HG03571 (cell line): ENCODE results near the gene CSNK2A3.
A peak's percentile ranks its signal among the peaks of the same experiment; 100 is the strongest.
"Not testable (repeated sequence)": the region's sequence is repeated elsewhere in the genome, so short reads cannot be mapped to it uniquely, and the experiment has no call there.

Experiments used
- ATAC-seq: cut with Tn5 transposase; IDR thresholded peaks from one replicate; pipeline ENCODE4 v1.9.1; 2021; ENCODE audit not compliant: unreplicated experiment

The CSNK2A3 gene

DNA sequence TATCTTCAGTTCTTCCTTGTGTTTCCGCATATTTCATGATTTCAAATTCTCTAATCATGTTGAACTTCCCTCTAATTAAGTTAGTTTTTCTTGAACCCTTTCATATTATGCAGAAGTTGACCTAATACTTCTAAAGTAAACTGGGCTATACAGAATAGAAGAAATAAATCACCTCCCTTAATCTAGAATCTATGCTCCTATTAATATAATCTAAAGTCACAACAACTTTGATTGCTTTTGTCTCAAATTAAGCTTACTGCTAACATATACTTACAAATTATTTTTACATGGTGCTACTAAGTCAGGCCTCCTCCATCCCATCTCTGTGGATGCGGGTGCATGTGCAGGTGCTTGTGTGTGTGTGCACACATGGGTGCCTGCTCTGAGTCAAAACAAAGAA is 27.3 kb upstream of the CSNK2A3 start:
- no peak for ATAC-seq

DNA sequence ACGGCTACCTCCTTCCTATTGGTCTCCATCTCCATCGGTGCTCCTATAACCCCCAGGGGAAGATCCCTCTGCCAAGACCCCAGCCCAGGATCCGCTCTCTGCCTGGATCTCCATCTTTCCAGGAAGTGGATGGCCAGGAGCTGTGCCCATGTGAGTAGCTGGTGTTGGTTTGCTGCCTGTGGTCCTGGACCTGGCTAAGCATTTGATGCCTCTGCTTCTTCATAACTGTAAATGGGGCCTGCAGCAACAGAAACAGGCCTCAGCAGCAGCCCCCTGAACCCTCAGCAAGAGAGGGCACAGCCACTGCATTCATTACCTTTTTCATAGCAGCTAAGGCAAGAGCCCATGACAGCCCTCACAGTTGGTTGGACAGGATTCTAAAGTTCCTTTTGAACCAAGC is 26.6 kb upstream of the CSNK2A3 start:
- no peak for ATAC-seq

DNA sequence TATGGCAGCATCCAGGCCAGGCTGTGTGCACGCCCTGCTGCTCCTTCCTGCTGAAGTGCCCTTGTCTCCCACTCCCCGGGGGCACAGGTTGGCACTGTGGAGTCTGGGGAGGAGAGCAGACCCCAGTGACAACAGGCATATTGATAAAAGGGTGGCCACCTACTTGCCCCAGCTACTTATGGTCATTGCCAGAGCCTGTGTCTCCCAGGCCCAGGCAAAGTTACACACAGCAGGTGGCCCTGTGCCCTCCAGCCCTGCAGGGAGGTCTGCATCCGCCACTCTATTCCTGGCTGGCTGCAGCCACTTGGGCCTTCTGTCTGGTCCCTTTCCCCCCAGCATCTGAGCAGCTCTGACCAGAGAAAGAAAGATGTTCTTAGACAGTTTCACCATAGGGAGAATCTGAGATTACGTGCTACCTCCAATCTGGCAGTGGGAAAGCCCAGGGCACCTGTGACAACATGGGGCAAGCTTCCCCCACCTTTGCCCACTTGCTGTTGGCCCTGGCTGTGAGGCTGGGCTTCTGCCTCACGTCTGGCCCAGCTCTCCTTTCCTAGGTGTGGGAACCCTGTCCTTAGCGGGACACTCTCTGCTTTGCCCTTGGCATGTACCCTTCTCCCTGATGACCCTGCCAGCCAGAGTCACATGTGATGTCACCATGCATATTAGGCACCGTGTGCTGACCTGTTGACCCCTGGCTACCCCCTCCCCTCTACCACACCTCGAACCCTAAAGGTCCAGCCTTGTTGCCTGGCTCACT is 25.3 kb upstream of the CSNK2A3 start:
- no peak for ATAC-seq

DNA sequence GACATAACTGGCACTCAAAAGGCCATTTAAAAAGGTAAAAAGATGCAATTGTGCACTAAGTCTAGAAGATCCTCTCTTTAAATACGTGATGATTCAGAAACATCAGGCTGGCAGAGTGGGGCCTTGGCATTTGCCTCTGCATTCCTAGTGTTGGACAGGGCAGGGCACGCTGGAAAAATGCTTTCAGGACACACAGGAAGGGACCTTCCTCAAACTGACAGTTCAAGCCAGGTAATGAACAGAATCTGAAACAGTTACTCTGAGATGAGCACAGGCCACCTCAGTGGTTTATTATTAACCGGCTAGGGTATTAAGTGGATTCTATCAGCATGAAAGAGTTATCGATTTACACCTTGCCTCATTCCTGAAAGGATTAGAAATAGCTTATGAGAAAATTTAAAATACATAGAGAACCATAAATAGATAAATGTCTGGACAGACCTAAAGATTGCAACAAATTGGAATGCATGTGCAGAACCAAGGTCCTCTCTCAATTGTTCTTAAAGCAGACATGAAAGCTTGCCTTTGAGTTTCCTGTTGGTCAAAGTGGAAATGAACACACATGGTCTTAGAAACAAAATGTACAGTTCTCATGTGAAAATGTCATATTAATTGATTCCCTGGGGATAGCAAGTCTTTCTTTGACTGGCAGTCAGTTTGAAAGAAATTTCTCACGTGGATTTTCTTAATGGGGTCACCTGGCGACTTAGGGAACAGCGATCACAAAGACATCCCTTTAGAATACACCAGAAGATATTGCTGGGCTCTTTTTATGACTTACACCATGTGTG is 21.5 kb upstream of the CSNK2A3 start:
- ATAC-seq, result peak; percentile 60

DNA sequence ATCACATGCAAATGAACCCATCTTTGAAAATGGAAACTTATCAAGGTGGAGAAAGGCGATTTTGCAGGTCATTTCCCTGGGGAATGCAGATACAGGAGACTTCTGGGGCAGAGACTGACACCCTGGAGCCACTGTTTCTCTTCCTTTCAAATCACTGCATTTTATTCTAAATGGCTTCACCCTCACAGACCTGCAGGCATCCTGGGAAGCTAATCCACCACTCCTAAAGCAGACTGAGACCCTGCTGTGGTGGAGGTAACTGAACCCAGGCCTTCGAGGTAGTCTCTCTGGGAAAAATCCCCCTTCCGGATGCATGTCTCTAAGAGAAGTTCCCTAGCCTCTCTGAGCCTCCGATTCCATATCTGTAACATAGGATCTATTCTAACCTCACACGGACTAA is 20.9 kb upstream of the CSNK2A3 start:
- ATAC-seq, result no peak

DNA sequence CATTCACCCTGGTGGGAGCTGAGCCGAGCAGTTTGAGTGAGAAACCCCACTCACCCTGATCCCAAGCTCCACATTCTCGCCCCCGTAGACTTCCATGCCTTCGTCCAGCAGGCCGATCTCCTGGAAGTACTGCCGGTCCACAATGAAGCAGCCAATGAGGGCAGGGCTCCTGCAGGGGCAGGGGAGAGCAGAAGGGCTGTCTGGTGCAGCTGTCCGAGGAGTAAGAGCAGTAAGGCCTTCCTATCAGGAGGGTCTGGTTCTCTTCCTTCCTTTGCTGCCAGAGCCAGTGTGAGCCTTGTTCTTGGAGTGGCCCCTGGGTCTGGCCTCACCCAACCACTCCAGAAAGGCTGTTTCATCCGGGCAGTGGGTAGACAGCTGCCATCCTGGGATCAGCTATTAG is 19.4 kb upstream of the CSNK2A3 start:
- no peak for ATAC-seq

DNA sequence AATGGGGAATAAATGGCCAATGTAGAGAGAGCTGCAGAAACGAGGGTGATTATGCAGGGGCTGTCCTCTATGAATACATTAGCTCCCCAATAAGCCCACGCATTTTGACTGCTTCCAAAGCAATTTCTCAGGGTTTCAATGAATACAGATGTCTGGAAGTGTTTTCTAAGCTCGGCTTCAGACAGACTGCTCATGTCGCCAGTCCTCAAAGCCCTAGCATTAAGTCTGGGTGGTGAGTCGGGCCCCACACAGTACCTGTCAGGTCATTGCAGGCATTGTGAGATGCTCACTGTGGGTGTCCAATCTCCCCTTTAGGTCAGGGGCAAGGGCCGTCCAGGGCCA is 17.9 kb upstream of the CSNK2A3 start:
- no peak for ATAC-seq

DNA sequence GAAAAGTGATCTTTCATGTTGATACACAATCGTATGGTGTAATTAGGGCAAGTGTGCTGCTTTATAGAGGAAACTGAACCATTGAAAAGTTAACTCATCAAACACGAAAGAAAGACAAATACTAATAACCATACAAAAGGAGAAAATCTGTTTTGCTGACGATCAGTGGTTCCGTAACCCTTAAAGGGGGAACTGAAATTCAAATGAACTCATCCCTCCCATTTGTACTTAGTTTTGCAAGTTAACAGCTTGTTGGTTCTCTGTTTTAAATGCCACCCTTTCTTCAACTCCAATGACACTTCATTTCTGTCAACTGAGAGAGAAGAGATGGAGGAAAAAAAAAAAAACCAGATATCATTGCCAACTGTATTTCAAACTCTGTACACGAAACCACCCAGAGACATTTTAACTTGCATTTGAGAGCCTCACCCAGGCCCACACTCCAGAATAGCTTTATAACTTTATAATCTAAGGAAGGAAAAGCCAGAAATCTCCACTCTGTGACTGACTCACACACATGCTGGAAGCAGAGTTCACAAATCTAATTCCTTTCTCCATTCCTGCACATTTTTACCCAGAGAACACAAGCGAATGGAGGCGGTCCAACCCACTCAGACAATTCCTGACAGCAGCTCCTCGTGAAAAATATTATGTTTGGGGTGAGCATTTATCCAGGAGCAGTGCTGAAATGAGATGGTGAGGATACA is 17.4 kb upstream of the CSNK2A3 start:
- ATAC-seq, result no peak

DNA sequence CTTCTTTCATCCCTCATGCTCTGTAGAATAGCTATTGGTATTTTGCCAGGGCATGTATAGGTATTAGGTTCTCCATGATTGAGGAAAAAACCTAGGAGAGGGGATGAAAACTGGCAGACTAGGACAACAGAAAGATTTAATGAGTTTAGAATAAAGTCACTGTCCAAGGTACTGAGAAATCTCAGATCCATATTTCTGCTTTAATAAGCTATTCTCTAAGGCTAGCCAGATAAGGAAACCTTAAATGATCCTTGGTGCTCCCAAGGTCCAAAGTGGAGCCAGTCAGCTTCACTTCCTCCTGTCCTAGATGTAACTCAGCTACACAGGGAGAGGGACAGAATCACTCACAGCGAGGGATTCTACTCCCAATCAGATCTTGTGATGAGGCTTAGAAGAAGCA is 13.7 kb upstream of the CSNK2A3 start:
- no peak for ATAC-seq

DNA sequence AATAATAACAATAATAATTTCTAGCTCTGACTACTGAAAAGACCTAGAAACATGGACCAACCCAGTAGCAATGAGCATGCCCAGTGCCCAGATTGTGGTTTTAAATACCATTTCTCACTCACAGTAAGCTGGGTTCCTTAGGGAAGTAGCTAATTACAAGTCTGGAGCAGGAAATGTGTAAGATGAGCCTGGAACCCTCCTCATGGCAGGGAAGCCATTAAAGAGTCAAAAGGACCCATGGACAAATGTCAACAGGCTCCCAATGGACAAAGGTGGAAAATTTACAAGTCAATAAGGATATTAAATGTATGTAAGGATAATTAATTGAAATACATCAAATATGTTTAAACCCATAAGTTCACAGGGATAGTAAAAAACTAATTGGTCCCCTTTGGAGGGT is 10.6 kb upstream of the CSNK2A3 start:
- ATAC-seq, result no peak

DNA sequence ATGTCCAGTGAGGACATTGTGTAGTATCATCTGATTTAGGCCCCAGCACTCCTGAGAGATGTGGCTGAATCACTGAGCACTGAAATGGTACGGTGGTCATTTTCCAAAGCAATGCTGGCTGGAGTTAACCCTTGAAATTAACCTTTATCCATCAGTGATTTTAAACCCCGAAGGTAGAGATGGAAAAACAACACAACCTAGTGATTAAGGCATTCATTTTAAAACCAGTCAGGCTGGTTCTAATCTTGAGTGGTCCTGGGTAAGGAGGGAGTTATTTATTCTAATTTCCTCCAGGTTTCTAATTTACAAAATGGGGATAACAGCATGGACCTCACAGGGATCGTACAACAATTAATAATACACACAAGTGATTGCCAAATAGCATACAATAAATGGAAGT is 6.6 kb upstream of the CSNK2A3 start:
- ATAC-seq, result no peak

DNA sequence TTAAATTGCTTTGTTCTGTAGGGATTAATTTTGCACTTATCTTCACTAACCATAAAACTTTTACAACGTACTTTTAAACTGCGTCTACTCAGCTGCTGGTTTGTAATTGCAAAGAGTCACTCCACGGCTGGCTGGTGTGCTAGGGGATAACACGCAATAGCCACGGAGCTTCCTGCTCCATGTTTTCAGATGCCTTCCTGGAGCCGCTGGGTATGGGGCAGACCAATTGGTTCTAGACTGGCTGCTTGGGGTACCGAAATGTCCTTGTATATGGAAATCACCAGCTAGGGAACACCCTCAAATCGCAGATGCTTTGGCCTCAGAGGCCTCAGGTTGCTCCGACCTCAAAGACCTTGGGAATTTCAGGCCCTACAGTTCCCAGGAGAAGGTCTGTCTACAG is 3.8 kb upstream of the CSNK2A3 start:
- no peak for ATAC-seq

DNA sequence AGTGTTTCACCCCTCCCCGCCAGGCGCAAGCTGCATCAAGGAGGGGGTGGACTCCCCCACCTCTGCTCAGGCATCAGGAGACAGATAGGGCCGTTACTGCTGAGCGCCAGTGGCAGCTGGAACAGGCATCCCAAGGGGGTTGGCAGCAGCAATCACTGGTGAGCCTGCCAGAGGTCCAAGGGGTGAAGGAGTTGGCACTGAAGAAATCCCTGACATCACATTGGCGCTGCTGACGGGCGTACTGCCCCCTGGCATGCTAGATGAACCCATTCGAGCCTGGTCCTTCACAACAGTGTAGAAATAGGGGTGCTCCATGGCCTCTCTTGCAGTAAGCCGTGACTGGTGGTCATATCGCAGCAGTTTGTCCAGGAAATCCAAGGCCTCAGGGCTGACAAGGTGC is 1.2 kb downstream of the CSNK2A3 start:
- not testable (repeated sequence) for ATAC-seq

DNA sequence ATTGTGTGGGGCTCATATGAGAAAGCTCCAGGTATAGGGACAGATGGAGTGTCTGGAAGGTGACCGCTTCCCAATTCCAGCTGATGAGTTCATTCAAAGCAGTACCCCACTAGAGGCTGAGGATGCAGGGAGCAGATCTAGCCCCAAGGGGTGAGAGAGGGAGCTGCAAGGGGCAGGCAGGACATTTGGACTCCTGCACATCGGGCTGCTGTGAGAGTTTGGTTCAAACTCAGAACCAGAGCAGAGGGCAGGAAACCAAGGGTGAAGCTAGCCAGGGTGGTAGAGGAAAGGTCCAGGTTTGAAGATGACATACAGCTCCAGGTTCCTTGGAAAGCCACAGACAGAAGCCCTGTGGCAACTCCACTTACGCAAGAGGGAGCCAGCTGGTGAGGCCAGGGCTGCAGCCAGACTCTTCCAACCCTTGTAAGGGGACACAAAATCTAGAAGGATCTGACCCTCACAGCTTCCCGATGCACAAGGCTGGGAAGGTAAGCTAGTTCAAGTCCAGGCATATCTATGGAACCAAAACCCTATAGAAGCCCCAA is 1.9 kb downstream of the CSNK2A3 start:
- no peak for ATAC-seq

DNA sequence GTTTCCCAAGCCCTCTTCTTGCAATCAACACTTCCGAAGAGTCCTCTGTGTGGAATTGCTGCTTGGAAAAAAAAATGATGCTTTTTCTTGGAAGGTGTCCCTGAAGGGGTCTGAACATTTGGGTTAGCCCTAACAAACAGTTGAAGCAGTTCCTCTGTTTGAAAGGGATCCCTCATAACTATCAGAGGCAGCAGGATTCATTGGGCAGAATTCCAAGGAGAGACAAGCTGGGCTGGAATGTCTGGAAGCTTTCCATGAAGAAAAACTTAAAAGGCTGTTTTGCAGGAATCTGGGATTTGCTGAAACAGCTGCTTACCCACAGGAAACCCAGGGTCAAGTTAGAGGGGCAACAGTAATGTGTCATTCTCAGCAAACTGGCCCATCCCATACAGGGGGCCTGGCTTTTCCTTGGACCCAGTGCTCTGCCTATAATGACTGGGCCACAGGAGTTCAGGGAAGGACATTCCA is 3.1 kb downstream of the CSNK2A3 start:
- ATAC-seq, result no peak

DNA sequence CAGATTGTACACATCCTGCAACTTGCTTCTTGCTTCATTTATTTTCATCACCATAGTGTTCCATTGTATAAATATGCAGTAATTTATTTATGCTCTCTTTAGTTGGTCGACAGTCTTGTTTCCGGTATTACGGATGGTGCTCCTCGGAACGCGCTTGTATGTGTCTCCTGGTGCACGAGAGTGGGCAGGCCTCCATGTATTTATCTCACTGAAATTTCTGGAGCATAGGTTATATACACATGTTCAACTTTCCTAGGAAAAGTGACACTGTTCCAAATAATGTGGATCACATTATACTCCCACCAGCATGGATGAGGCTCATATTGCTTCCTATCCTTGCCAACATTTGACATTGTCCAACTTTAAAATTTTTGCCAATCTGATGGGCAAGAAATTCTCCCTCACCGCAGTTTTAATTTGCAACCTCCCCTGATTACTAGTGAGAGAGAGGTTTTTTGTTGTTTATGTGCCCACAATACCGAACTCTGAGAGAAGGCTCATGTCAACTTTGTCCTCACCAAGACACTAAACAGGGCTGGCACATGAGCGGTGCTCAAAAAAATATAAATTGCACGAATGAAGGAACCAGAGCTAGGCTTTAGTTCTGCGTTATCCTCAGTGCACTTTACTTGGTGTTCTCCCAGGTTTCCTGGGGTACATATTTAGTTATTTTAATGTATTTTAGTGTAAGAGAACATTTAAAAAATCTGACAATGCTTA is 3.8 kb downstream of the CSNK2A3 start:
- no peak for ATAC-seq

DNA sequence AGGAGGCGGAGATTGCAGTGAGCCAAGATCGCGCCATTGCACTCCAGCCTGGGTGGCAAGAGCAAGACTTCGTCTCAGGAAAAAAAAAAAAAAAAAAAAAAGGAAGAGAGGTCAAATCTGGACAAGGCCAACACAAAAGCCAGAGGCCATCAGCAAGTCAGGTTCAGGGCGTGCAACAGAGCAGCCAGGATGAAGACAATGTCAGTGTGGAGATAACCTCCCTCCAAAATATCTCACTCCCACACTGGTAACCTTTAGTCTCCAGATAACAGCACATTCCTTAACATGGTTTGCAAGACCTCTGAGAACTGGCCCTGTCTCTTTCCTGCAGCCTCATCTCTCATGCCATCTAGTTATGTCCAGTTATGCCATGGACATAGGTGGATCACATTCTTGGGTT is 4.7 kb downstream of the CSNK2A3 start:
- ATAC-seq, result no peak

DNA sequence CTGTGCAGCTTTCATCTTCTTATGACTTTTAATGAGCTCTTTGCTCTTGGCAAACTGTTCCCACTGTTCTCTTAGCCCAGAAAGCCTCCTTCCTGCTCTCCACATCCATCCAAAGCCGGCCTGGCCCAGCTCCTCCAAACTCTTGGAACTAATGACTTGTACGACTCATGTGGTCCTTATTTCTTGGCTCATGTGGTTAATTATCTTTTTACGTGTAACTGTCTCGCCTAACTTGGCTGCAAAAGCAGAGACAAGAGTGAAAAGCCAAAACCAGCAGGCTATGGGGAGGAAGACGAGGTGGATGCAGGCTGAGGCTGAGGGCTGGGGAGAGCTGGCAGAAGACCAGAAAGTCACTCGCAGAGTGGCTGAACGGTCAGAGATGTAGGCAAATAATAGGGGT is 5.5 kb downstream of the CSNK2A3 start:
- ATAC-seq, result no peak

DNA sequence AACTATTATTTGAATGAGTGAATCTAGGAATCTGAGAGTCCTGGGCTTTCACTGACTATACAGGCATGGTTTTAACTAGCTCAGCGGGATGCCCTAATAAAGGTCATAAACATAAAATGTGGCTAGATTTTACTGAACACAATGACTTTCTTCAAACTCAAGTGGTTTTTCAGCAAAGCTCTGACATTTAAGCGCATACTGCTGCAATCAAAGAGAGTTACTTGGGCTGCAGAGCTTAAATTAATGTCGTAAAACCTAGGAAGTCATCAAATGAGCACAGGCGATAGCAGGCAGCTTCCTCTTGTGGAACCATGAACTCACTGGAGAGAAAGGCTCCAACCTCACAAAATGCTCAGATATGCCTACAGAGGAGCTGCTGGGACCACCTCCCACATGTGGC is 6.7 kb downstream of the CSNK2A3 start:
- ATAC-seq, result no peak

DNA sequence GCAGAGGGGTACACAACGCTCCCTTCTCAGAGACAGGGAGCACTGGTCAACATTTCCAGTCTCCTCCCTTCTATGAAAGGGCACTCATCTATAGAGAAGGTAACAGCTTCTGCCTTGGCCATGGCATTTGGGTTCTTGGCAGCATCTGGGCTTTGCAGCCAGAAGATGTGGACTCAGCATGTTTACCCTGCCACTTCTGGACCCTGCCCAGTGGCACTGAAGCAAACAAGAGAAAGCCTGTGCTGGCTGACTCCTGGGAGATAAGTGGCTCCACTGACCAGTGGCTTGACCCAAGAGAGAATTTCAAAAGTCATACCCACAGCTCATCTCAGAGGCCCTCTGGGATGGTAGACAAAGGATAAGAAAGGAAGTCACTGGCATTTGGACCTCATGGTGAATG is 8.0 kb downstream of the CSNK2A3 start:
- no peak for ATAC-seq

DNA sequence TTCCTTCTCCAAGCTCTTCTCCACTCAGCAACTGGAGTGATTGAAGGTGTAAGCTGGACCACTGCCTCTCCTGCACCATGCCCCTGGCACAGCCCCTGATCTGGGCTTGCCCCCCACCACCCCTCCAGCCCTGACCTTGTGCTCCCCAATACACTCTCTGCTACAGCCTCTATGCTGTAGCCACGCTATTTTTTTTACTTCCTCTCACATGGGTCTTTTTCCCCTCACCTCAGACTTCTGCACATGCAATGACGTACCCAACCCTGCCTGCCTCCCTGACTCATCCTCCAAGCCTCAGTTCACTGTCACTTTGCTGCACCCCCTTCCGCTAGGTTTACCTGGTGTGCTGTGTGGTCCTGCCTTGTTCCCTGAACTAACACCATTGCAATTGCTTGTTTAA is 9.0 kb downstream of the CSNK2A3 start:
- no peak for ATAC-seq
